HG02763 (cell line): ENCODE measurements around the gene ARHGAP18.

Source experiments
- ATAC-seq: cut with Tn5 transposase; IDR thresholded peaks from one replicate; pipeline ENCODE4 v1.9.1; 2021; ENCODE audit warnings: mild to moderate bottlenecking, moderate library complexity; ENCODE audit not compliant: unreplicated experiment

The ARHGAP18 gene

DNA sequence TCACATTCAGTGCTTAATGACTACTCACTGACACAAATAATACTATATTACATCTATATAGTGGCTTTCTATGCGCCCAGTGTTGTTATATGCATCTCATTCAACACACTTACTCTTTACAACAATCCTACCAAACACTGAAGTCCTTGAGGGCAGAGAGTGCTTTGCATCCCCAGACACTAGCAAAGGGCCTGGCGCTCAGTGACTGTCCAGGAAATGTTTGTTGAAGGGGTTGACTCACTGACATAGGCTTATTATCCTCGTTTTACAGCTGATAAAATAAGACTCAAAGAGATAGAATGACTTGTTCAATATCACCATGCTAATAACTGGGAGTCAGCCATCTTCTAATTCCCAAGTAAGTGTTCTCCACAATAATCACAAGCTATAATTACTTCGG is 163.3 kb downstream of the ARHGAP18 start:
- no peak for ATAC-seq

DNA sequence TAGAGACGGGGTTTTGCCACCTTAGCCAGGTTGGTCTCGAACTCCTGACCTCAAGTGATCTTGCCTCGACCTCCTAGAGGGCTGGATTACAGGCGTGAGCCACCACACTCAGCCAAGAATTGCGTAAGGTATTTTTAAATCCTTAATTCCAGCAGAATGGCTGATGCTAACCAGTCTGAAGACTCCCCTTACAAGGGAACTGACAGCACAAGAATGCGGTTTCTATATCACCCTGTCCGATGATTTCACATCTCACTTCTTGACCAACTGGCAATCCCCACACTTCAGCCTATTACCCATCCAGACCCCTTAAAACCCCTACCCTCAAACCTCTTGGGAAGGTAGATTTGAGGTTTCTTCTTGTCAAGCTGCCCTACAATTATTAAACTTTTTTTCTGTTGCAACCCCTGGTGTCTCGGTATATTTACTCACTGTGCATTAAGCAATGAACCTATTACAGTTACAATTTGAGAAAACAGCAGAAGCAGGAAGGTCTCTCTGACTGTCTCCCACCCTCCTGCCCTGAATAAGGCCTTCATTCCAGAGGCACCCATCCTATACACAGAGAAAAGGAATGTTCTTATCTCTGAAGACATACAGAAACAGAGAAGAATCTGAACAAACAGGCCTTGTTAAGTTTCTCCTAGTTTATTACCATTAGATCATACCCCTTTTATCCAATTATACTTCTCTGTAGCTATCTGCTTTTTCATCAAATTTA is 164.9 kb downstream of the ARHGAP18 start:
- no peak for ATAC-seq

DNA sequence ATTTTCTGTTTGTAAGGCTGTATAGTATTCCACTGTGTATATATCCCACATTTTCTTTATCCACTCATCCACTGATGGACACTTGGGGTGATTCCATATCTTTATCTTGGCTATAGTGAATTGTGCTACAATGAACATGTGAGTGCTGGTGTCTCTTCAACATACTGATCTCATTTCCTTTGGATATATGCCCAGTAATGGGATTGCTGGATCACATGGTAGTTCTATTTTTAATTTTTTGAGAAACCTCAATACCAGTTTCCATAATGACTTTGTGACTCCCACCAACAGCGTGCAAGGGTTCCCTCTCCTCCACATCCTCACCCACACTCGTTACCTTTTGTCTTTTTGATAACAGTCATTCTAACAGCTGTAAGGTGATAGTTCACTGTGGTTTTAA is 166.0 kb downstream of the ARHGAP18 start:
- ATAC-seq = no peak

DNA sequence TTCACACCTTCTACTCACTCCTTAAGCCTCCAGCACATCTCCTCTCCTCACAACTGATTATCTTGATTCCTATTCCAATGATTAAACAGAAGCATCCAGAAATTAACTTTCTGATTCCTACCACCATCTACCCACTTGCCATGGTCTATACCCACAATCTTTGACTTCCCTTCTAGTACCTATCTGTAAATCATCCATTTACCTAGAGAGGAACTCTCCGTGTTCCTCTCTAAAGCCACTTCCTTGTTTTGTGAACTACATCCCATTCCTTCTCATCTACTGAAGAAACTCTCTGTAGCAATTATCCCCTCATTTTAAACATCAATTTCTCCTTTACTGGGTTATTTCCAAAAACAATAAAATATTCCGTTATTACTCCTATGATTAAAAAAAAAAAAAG is 167.3 kb downstream of the ARHGAP18 start:
- ATAC-seq = no peak

DNA sequence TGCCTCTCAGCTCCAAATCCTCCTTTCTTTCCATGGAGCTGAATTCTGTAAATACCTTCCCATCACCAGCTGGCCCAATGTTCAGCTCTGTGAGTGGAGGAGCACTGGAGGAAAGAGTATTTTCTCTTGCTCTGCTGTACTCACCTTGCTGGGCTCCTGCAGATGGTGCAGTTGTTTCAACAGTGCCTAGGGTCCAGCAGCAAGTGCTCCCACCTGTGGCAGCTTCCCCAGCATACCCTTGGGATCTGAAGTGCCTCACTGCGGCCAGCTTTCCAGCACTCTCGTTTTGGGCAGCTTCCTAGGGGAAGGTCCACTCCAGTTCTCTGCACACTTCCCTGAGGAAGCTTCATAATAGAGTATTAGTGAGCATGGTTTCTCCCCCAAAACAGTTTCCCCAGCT is 170.9 kb downstream of the ARHGAP18 start:
- ATAC-seq = no peak

DNA sequence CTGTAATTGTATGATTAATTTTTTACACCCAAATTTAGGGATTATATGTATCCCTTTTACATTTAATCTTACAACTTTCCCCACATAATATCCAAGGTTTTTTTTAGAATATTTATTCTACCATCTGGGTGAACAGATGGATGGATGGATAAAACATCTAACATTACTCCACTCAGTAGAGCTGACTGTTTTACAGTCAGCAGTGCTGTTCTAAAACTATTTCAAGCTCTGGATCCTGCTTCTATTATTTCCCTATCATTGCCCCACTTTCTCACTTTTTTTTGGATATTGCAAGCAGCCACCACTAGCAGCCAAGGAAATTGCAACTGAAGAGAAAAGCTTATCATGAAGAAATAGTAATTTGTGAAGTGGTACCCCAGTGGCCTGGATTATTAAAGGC is 173.7 kb downstream of the ARHGAP18 start:
- ATAC-seq = no peak

DNA sequence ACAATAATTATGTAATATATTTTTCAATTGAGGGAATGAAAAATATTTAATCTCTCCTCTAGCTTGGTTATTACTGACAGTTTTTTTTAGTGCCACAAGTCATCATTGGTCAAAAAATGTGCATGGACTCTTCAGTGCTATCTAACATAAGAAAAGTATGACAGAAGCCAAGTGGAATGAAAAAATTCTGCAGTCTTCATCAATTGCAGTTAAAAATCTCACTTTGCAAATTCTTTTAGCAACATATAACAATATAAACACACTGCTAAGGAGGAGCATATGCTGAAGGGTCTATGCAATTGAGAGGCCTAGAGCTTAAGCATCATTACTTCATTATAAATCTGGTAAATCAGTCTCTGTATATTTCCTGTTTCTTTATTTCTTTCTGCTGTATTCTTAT is 175.1 kb downstream of the ARHGAP18 start:
- ATAC-seq = no peak
